ENCODE data around the gene JAK3. TPM values are rescaled to one million over a fixed set of nuclear protein-coding genes. Genes with fewer than 3 reads are reported as not detected.

JAK3 gene
- total and polyA plus RNA-seq, 2 of the 13 experiments (the other 11 are each of a cell fraction or from before 2014, with no cell fraction given) = 3.4 to 18.6 TPM

- no peak for TF ChIP-seq HOXA9 (CRISPR knock-in tag; IDR thresholded peaks at IDR 0.05; ENCODE audit: borderline replicate concordance)
- TF ChIP-seq SIX4 (CRISPR knock-in tag; IDR thresholded peaks at IDR 0.05) = 0 out of 2 replicates have a peak, but pooled peaks have one; percentile 48
- 0 out of 2 replicates have a peak, but pooled peaks have one; percentile 65 for TF ChIP-seq MTF1 (CRISPR knock-in tag; IDR thresholded peaks at IDR 0.05)
- no peak for TF ChIP-seq SOX13 (IDR thresholded peaks at IDR 0.05)
- peak in 1 of 2 experiments; percentile 29; a peak in 1 of 4 replicates for TF ChIP-seq SOX13 (CRISPR knock-in tag; conservative IDR thresholded peaks at IDR 0.05 in 1 of 2, IDR thresholded peaks at IDR 0.05 in 1 of 2)
- peak; percentile 35; the same call in 1 of the 2 replicates for TF ChIP-seq MEF2D (CRISPR knock-in tag; IDR thresholded peaks at IDR 0.05)
- TF ChIP-seq SRY (CRISPR knock-in tag; IDR thresholded peaks at IDR 0.05) = peak; percentile 44; the same call in 1 of the 2 replicates
- 0 out of 2 replicates have a peak, but pooled peaks have one; percentile 34 for TF ChIP-seq AHR (CRISPR knock-in tag; IDR thresholded peaks at IDR 0.05)
- TF ChIP-seq ZBTB10 (CRISPR knock-in tag; IDR thresholded peaks at IDR 0.05; ENCODE audit: borderline replicate concordance) = 0 out of 2 replicates have a peak, but pooled peaks have one; percentile 29
- TF ChIP-seq ZNF614 (CRISPR knock-in tag; IDR thresholded peaks at IDR 0.05; ENCODE audit: borderline replicate concordance) = no peak
- peak; percentile 73; the same call in 1 of the 2 replicates for TF ChIP-seq MYNN (CRISPR knock-in tag; IDR thresholded peaks at IDR 0.05; ENCODE audit: low read depth)
- TF ChIP-seq AHDC1 (CRISPR knock-in tag; IDR thresholded peaks at IDR 0.05; ENCODE audit: borderline replicate concordance) = no peak
- TF ChIP-seq ZNF800 (CRISPR knock-in tag; IDR thresholded peaks at IDR 0.05) = 0 out of 2 replicates have a peak, but pooled peaks have one; percentile 57
- no peak for TF ChIP-seq CHD4 (IDR thresholded peaks at IDR 0.05; ENCODE audit: borderline replicate concordance, low read length)
- TF ChIP-seq RARA (CRISPR knock-in tag; IDR thresholded peaks at IDR 0.05) = peak; percentile 36; the same call in 1 of the 2 replicates
- TF ChIP-seq MYPOP (CRISPR knock-in tag; IDR thresholded peaks at IDR 0.05) = 0 out of 2 replicates have a peak, but pooled peaks have one; percentile 35
Observed at GRCh38 chr19:17889609-17890214, 41.9 kb upstream of the JAK3 start (continued).
